Activated T-cell treated with anti-CD3 and anti-CD28 coated beads for 1 hour (primary cell): ENCODE results near the gene EYS.
"Not testable (repeated sequence)": the region's sequence is repeated elsewhere in the genome, so short reads cannot be mapped to it uniquely, and the experiment has no call there.

Experiments used
- DNase-seq: peaks from one replicate; pipeline ENCODE4 v3.0.0-alpha.2; 2020; ENCODE audit warnings: low read depth

EYS gene

DNA sequence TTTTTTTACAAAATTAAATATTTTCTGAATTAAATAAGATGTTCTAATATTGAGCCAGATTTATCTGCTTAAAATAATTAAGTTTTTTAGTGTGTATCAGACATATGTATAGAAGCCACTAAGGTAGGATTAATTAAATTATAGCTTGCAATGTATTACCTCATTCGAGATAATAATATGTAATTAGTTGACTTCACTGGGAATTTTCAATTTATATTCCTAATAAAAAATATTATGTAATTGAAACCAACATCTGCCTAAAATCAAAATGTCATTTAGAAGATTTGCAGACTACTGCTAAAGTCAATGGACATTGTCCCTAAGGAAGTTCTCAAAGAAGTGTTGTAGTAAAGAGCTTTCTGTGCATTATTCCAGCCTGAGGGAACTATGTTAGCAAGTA is 254.7 kb downstream of the EYS start:
- no peak for DNase-seq

DNA sequence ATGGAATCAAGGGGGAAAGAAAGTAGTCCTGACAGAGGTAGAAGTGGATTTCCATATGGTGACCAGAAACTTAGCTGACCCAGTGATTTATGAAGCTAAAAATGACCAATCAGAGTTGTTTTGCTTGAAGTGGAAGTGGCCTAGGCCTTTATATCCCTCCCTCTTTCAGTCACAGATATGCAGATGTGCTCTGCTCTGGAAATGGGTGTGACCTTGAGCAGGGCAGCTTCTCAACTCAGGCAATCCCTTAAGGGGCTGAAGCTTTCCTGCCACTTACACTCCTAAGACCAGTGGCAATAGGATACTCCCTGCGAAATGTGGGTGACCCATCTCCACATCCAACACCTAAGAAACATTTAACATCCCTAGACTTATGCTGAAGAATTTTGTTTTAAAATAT is 256.6 kb downstream of the EYS start:
- no peak for DNase-seq

DNA sequence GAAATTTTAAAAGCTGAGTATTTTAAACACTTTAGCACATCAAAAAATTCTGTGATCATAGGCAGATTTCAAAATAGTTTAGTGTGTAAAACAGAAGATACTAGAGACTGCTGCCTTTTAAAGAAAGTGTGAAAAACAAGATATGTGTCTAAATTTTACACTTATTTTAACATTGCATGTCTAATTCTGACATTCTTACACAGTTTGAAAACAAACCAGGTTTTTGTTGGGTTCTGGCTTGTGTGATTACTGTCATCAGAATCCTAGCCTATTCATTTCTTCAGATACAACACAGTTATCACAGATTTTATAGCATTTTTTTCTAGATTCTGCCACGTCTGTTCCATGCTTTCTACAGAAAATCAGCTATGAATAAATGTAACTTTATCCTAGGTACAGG is 257.1 kb downstream of the EYS start:
- DNase-seq, result no peak

DNA sequence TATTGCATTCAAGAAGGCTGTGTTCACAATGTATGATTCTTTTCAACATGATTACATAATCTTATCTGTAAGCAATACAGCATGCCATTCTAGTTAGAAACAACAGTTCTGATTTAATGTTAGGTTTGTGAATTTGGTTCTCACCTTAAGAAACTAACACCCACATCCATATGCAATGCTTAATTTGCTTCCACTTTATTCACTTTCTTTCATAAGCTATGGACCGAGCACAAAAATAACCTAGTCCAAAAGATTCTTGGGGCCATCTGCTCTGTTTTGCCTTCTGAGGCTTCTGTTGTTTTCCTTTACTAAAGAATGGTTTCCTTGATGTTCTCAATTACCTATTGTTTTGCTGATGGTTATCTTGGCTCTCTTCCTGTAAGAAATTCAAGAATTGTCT is 258.2 kb downstream of the EYS start:
- DNase-seq, result no peak

DNA sequence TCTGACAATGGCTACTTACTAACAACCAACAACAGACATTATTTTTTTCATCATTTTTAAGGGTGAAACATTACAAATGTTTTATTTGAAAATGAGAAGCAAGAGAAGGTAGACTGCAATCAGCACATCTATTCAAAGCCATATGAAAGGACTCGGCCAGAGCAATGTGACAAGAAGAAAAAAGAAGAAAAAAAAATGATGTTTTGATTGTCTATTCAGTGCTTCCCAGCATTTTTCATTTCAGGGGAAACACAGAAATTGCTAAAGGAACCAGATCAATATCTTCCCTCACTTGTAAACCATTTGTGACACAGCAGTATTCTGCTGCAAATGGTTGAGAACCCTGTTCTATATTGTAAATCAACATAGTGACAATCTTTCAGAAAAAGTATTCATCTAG is 270.7 kb downstream of the EYS start:
- no peak for DNase-seq

DNA sequence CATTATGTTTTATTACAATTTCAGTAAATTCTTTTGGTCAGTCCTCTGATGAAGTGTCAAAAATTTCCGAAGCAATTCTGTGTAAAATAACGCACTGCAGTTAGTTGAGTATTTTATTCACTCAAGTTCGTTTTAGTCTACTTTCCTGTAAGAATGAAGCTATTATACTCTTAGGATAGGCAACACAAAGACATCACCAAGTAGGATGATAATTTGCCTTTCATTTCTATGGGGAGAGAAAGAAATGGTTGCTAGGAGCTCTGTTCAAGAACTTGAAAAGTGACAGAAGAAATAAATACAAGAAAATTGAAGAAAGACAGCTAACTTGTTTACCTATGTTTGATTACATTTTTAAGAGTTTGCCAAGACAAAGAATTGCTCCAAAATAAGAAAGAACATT is 290.4 kb downstream of the EYS start:
- no peak for DNase-seq

DNA sequence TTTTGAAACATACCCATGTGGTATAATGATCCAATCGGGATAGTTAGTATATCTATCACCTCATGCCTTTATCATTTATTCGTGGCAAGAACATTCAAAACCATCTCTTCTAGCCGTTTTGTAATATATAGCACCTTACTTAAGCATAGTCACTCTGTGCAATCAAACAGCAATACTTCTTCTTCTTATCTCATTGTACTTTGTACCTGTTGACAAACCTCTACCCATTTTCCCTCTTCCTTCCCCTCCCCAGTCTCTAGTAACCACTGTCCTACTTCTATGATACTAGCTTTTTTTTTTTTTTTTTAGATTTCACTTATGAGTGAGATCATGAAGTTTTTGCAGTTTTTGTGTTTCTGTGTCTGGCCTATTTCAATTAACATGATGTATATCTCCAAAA is 296.7 kb downstream of the EYS start:
- DNase-seq, result no peak

DNA sequence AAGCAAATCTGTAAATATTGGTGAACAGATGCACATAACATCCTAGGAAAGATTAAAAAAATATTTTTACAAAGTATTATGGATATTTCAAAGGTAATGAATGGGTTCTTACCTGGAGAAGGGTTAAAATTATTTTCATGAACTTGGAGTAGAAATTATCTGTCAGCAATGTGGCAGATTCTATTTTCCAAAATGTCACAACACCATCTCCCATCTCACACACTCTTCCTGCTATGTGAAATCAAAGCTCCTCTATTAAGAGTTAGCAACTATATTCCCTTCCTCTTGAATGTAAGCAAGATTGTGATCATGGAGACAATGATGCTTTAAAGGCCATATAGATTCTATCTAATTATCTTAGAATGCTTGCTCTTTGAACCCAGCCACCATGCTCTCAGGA is 304.5 kb downstream of the EYS start:
- DNase-seq, result no peak

DNA sequence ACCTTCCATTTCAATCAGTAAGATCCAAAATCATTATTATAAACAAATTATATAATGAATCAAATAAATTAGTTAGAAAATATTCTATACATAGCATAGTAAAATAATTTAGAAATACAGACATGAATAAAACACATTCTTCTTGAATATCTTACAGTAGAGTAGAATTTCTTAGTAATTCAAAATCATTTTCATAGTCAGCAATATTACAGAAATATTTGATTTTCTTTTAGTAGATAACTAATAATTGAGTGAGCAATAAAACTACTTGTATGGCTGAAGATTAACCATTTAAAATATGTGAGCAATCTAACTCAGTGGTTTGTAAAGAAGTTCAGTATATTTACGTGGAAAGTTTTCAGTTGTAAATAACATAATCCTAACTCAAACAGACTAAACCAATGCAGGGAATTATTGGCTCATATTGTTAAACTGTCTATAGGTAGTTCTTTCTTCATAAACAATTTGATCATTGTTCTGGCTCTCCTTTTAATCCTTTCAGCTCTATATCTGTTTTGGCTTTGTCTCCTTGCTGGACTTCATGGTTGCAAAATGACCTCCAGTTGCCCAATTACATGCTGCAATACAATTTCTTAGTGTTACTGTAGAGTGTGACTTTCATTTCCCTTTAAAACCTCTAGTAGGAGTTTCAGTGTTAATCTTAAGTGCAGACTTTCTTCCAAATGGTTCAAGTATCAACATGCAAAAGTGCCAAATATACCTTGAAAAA is 307.5 kb downstream of the EYS start:
- no peak for DNase-seq

DNA sequence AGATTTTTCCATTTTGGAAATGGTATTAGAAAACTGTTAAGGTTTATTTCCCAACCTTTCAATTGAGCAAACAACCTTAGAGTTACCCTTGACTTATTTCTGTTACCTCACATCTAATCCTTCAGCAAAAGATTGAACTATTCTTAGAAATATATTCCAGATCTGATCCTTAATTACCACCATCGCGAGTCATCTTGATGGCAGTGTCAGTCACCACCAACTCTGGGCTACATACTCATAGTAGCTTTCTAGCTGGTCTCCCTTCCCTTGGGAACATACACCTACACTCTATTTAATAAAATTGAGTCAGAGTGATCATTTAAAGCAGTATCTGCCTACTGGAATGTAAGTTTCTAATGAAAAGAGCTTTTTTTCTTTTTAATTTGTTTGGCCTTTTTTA is 308.2 kb downstream of the EYS start:
- no peak for DNase-seq

DNA sequence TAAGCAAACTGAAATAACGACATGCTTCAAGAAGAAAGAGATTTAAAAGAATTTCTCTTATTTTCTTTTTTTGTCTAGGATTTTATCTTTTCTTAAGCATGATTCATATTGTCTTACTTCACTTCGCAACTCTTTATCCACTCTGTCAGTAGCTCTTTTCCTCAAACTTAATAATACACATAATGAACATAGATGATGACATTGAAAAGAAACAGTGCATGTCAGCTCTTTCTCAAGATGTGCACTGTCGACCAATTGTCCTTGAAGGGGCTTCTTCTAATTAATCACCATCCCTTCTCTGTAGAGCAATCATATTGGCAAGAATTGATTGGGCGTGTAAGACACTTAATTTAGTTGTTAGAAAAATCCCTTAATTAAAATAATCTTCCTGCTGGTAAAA is 356.5 kb downstream of the EYS start:
- DNase-seq, result no peak

DNA sequence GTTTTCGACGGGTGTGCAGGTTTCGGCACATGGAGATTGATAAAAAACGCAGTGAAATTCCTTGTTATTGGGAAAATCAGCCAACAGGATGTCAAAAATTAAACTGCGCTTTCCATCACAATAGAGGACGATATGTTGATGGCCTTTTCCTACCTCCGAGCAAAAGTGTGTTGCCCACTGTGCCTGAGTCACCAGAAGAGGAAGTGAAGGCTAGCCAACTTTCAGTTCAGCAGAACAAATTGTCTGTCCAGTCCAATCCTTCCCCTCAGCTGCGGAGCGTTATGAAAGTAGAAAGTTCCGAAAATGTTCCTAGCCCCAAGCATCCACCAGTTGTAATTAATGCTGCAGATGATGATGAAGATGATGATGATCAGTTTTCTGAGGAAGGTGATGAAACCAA is 404.4 kb downstream of the EYS start:
- DNase-seq, result not testable (repeated sequence)

DNA sequence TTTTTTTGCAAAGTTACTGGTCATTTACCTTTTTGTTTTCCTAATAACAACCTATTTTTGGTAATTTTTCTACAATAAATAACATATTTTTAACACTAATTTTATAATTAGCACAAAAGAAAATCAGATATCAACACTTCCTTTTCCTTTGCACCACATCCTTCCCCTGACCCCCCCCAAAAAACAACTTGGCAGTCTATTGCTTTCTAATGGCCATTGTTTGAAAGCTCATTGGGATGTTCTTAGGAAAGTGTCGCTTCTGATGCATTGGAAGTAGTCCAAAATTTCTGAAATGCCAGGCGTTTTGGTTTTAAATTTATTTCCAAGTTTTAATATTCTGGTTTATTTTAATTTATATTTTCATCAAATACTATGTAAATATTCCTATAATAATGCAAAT is 407.8 kb downstream of the EYS start:
- DNase-seq, result no peak

DNA sequence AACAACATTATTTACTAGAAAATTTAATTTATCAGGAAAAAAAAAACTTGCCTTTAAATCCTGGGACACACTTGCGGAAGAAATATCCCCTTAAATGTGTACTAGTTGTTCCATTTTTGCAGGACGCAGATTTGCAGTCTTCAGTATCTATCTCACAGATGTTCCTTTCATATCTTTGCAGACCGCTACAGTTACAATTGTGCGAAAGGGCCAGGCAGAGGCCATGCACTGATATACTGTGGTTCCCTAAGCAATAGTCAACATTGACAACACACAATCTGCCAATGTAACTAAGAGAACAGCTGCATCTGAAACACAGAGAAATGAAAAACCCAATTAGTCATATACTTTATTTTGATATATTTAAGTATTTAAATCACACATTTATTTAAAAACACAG is 411.2 kb downstream of the EYS start:
- DNase-seq, result no peak

DNA sequence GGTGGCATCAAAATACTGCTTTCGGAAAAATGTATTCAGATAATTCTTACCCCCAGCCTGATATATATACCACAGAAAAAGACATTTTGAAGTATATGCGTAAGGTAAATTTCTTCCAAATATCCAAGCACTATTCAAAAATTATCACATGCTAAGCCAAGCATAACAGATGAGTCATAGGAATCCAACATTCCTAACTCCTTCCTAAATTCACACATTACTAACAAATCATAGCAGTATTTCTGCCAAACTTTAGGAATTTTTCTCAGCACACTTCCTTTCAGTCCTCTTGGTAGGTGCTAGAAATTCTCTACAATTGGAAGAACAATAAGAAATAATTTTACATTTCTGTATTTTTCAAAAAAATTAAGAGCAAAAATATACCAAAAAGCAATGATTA is 417.5 kb downstream of the EYS start:
- DNase-seq, result no peak

DNA sequence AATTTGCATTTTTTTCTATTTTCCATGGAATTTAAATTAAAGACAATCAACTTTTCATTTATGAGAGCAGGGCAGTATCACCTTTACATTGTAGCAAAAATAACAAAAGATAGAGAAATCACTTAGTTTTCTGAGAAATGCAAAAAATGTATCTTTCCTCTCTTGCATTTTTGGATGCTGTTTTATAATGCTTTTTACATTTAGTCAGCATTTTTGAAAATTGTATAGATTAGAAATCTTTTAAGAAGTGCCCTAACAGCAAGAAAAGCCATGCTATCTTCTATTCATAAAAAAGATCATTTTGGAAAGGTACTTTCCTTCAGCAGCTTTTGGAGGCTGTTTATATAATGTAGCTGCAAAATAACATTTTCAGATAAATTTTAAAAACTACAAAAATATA is 421.8 kb downstream of the EYS start:
- no peak for DNase-seq

DNA sequence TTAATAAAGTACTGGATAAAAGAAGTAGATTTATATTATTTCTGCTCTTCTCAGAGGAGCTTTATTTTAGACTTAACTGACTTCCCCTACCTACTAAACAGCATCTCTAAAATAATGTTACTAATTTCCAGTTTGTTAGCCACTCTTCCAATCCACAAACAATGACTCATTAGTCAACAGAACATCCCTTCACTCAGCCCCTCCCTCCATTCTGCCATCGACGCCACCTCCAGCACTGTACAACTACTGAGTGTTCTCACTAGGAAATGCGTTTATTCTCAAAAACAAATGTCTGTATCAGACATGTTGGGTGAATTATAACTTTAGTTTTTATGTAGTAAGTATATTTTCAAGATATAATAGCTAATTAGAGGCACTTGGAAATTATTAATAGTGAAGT is 427.0 kb downstream of the EYS start:
- DNase-seq, result no peak

DNA sequence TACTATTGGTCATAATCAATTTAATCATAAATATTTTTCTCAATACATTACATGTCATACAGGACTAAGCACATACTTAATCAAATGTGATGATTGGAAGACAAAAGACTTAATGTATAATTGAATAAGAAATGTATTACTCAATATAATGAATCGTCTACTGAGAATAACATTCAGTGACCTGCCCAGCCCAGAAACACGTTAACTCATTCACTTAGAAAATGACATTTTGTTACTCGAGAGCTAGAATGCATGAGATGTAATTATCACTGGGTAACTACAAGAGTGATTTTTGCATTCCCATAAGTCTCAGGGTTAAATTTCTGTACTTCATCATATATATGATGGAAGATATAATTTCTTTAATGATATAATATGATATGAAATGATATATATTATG is 444.8 kb downstream of the EYS start:
- no peak for DNase-seq

DNA sequence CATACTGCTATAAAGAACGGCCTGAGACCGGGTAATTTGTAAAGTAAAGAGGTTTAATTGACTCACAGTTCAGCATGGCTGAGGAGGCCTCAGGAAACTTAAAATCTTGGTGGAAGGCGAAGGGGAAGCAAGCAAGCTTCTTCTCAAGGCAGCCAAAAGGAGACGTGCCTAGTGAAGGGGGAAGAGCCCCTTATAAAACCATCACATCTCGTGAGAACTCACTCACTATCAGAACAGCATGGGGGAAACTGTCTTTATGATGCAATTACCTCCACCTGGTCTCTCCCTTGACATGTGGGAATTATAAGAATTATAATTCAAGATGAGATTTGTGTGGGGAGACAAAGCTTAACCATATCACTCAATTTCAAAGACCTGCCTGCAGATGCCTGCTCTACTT is 447.0 kb downstream of the EYS start:
- DNase-seq, result no peak

DNA sequence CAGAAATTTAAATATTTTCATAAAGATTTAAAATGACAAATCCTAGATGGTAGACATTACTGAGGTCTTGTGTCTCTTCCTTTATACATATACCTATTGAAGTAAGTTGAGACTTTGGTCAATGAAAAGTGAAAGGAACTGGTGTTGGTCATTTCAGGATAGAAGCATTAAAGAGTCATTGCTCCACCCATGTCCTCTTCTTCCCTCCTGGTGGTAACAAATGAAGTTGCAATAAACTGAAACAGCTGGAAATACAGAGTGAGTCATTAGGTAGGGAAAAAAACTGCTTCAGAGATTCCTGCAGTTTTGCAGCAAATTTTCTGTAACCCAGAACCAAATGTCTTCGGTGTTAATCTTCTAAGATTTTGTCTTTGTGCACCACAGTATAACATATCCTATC is 448.0 kb downstream of the EYS start:
- no peak for DNase-seq

DNA sequence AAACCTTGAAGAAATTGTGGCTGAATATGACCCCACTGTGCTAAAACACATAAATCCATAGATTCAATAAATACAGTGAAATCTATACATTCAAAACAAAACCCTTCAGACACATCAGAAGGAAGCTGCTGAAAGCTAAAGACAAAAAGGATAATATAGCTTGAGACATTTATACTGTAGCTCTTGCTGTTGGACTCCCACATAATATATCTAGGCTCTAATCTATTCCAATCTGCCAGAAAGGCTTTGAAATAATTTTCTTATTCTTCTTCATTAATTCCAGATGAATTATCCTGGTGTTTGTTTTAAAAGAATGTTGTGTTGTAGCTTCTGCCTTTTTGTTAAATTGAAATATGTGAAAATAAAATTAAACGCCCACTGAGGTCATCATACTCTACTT is 454.0 kb downstream of the EYS start:
- no peak for DNase-seq

DNA sequence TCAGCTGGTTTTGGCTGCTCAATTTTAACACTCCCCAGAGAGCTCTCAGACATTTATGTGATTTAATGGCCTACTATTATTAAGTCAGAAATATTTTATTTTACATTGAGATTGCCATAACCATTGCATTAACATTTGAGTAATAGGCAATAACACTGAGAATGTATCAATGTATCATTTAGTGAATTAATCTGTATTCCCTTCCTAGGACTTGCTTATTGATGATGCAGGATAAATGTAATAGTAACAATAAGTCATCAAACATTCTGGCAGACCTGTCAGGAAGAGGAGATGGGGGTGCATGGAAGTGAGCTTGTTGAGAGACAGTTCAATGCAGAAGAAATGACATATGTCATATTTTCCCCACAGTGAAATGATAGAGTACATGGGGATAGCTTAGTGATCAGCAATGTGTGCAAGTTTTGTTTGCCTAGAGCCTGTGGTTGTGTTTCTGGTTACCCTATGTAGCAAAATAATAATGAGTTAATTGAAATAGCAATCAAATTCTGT is 458.9 kb downstream of the EYS start:
- DNase-seq, result no peak

DNA sequence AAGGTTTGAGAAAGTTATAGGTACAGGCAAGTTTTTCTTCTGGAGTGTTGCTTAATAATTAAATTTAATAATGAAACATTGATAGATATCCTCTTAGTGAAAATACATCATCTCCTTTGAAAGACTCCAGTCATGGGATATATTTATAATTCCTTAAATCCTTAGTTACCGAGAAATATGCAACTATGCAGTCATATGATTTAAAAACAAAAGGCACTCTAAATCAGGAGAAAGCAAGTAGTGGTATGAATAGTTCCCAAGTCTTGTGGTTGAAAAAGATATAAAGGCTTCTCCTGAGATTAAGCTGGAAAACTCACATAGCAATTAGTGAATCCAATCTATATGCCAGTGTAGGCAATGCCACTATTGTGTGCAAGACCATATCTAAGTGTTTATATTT is 475.4 kb downstream of the EYS start:
- no peak for DNase-seq

DNA sequence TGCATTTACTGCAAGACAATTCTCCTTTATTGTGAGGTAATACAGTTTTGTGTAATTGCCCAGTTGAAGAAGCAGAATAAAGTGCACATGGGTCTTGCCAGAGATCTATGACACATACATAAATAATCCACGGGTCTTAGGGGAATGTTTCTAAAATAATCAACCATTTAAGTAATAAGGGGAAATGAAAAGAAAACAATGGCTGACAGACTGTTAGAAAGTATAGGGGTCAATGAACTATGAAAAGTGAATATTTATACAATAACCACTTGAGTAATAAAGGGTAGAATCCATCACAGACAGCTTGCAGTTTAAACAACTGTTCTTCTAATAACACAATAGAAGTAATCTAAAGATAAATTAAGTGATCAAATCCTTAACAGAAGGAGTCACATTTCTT is 477.2 kb downstream of the EYS start:
- no peak for DNase-seq

DNA sequence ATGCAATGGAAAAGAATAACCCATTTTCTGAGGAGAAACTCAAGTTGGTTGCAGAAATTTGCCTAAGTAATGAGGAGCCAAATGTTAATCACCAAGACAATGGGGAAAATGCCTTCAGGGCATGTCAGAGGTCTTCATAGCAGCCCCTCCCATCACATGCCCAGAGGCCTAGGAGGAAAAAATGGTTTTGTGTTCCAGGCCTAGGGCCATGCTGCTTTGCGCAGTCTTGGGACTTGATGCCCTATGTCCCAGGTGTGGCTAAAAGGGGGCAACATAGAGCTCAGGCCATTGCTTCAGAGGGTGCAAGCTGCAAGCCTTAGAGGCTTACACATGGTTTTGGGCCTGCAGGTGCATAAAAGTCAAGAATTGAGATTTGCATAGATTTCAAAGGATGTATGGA is 485.9 kb downstream of the EYS start:
- DNase-seq, result no peak
